HG03378 (cell line): ENCODE results near the gene HBP1.
"Not testable (repeated sequence)": the region's sequence is repeated elsewhere in the genome, so short reads cannot be mapped to it uniquely, and the experiment has no call there.

Experiments
- ATAC-seq: cut with Tn5 transposase; IDR thresholded peaks from one replicate; pipeline ENCODE4 v1.9.1; 2021; ENCODE audit warnings: mild to moderate bottlenecking, moderate library complexity; ENCODE audit not compliant: unreplicated experiment

HBP1 gene

GRCh38 chr7:107152011-107152410 is 16.8 kb upstream of the HBP1 start:
- no peak for ATAC-seq

GRCh38 chr7:107154826-107155225 is 14.0 kb upstream of the HBP1 start:
- ATAC-seq: no peak

DNA sequence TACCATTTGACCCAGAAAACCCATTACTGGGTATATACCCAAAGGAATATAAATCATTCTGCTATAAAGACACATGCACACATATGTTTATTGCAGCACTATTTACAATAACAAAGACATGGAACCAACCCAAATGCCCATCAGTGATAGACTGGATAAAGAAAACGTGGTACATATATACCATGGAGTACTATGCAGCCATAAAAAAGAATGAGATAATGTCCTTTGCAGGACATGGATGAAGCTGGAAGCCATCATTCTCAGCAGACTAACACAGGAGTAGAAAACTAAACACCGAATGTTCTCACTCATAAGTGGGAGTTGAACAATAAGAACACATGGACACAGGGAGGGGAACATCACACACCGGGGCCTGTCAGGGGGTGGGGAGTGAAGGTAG is 13.1 kb upstream of the HBP1 start:
- not testable (repeated sequence) for ATAC-seq

GRCh38 chr7:107157091-107157490 is 11.7 kb upstream of the HBP1 start:
- no peak for ATAC-seq

GRCh38 chr7:107158028-107158427 is 10.8 kb upstream of the HBP1 start:
- ATAC-seq: no peak

DNA sequence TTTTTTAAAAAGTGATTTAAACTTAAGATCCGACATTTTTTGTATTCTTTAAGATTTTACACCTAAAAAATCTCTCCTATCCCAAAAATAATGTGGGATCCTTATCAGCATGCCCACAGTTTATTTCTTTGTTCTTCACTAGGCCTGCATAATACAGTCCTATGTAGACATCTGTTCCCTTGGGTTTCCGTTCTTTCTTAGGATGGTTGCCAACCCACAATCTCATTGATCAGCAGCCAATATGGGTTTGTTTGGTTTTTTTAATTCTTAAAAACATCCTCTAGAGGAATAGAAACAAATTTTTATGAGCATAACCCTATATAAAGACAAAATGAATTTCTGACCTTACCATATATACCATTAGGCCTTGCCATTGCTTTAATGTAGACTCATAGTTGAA is 8.4 kb upstream of the HBP1 start:
- ATAC-seq: no peak

DNA sequence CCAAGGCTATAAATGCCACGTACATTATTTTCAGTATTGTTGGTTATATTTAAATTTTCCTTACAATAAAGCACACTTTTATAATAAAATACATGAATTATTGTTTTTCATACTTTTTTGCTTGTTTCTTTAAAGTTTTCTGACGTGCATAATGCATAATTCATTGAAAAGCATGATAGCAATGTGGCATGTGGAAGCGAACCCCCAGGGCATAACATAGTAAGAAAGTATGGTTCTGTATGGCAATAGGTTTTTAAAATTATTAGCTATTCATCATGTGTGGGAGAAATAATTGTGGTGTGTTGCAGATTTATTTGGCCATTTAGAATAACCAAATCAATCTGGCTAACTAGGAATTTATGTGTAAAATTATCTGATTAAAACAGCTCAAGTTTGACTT is 7.4 kb upstream of the HBP1 start:
- ATAC-seq: no peak

- no peak for ATAC-seq
These were observed 6.3 kb upstream of the HBP1 start for GRCh38 chr7:107162475-107162874.

- ATAC-seq: no peak
These were observed 4.7 kb upstream of the HBP1 start for GRCh38 chr7:107164092-107164491.

DNA sequence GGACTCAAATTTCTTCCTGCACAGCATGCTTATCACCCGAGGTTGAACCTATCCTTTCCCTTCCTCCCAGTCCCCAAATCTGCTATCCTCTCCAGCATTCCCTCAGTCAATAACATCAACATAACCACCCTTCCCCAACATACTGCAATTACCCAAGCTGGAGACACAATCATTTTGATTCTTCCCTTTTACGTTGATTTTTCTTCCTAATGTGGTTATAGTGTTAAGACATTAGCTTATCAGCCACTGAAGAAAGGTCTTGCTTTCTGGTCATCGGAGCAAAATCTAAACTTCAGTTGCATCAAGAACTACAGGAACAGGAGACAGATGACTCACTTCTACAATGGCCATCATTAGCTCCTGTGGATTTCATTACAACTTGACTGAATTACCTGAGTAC is 3.5 kb upstream of the HBP1 start:
- ATAC-seq: no peak

DNA sequence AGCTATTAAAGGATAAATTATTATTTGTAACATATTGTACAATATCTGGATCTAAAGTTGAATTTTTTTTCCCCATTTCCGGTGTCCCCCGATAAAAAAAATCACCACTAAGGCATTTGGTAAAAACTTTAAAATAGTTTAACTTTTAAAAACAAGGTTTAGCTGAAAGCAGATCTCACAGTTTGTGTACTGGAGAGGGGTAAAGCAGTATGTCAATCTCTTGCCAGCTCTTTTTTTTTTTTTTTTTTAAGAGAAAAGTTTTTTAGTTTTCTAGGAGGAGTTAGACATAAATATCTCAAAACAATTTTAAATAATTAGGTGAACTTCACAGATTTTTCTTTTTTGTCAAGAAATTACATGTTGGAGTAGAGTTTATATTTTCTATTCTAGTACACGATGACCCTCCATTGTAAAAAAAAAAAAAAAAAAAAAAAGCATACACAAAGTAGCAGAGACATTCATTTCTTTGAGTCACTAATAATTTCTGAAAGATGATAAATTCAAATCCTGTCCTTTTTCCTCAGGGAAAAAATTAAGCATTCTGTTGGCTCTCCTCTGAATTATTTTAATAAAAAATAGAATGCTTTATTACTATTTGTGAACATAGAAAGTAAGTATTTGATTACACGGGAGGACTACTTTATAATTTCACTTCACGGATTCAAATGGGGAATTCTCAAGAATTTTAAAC is 1.9 kb upstream of the HBP1 start:
- no peak for ATAC-seq

DNA sequence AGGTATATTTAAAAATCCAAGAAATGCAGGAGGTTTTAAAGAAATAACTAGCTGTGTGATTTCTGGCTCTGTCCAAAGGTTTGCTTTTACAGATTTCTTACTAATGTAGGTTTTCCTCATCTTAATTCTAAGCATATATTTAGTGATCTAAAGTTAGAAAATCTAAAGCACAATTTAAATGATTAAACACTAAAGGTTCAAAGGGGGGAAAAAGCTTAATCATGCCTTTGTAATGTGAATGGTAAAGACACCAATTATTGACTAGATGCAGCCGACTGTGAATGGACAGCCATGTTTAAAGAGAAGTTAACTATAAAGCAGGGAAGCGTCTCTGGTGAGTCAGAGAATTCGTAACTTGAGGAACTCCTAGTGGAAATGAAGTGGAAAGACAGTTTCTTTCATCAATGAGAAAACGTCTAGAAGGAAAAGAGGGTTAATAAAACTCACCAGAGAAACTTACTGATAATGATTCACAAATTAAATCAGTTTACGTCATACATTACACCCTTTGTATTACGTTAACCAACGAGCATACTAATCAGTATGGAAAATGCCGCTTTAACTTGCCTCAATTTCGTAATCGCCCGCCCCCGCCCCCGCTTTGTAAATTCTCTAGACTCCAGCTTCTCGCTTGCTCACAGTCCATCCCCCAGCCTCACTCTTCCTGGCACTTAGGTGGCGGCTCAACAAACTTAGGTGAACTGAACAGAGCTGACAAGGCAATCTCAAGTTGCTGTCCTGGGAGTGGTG is 1.1 kb upstream of the HBP1 start:
- no peak for ATAC-seq

DNA sequence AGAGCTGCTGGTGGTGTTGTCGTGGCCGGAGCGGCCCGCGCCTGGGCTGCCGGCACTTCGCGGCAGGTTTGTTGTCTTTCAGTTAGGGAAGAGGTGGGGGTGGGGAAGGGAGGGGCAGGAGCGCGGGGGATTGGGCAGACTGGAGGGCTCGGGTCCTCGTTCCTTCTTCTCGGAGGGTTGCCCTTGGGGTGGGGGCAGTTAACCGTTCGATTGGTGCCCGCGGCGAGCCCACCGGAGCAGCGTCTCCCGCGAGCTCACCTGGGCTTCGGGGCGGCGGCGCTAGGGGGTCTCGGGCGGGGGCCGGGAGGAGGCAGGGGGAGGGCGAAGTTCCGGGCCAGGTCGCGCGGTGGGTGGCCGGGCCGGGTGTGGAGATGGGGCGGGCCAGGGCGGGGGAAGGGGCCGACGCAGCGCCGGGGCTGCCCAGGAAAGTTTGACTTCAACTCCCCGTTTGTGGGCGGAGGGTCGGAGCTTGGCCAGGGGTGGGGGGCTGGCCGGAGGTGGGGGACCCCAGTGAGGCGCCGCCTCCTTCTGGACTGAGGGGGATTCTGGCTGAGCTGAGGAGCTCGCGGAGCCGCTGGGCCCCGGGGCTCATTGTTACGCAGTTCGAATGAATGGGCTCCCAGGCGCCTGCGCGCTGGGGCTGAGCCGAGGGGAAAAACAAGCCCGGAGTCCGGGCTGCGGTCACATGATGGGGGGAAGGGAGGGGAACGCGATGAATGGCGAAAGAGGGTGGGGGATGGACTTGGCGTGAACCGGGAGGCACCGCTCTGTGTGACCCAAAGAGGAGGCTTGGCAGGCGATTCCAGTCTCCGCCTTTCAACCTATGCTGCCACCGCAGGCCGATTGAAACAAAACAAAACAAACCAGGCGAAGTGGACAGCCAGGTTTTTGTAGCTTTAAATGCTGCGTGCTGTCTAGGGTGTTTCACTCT is 582 bp downstream of the HBP1 start:
- peak; percentile 15 for ATAC-seq

DNA sequence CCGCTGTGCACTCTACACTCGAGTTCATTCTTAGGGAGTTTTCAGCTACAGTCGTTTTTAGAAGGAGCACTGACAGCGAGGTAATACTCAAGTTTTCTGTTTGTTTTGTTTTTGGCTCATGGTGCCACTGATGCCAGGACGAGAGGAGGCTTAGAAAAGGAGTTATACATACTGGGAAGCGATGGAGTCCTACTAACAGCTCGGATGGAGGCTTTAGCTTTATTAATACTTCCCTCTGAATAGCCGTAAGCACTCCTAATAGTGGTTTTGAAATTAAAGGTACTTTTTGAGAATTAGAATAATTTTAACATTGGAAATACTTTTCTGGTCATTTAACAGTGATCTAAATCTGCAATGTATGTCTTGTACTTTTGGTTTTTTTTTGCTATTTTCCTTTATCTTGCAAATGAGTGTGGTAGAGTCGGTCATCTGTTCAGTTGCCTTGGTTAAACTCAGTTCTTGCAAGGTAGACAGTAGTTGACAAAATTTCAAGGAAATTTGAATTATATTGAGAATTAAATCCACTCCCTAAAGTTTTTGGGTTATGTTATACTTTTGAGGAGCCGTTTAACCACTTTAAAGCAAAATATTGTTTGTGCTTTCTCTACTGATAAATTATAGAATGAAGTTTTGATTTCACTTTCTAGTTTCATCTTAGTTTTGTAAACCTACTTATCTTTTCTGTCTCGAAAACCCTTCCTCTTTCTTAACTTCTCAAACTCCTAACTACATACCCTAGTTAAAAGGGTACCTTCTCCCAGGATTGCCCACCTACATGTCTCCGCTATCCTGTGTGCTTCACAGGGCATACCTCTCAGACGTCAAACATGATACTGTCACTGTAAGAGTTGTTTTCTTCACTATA is 1.5 kb downstream of the HBP1 start:
- ATAC-seq: no peak

GRCh38 chr7:107171496-107171895 is 2.7 kb downstream of the HBP1 start:
- ATAC-seq: no peak

DNA sequence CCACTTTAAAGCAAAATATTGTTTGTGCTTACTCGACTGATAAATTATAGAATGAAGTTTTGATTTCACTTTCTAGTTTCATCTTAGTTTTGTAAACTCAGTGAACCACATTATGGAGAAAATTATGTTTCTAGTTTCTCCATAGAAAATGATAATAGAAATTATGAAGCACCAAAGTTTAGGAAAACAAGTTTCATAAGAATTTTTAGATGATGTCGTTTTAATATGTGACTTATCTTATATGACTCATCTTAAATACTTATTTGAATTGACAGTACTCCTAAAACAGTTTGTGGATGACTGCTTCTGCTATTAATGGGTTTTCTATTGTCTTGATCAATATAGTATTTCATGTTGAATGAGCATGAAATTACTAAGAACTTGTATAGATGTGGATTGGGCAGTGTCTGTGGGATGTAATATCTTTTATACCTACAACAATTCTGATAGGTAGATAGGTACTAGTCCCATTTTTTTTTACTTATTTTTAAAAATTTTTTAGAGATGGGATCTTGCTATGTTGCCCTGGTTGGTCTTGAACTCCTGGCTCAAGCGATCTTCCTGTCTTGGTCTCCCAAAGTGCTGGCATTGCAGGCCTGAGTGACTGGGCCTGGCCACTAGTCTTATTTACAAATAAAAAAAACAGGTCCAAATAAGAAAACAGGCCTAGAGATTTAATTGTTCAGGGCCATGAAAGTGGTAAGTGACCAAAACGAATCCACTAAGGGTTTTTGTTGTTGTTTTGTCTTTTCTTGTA is 3.7 kb downstream of the HBP1 start:
- ATAC-seq: no peak

GRCh38 chr7:107173191-107173590 is 4.4 kb downstream of the HBP1 start:
- ATAC-seq: no peak

- peak; percentile 58 for ATAC-seq
These were observed 5.0 kb downstream of the HBP1 start for GRCh38 chr7:107173691-107174406.
